OCI-LY1 (cell line): ENCODE measurements around the gene SLC27A4.

Experiments
- H2AFZ ChIP-seq: fragments of 200-600 bp; sonication (generic), shearing (Covaris generic); 2 replicates; pipeline ENCODE4 v1.6.0; 2014; ENCODE audit warnings: antibody characterized with exemption, mild to moderate bottlenecking, low read length
- H3F3A ChIP-seq: fragments of 200-600 bp; sonication (generic), shearing (Covaris generic); 2 replicates; pipeline ENCODE4 v1.6.0; 2014; ENCODE audit warnings: mild to moderate bottlenecking, antibody characterized with exemption, low read length, moderate library complexity; ENCODE audit not compliant: insufficient read depth
- H3K27ac ChIP-seq: fragments of 200-600 bp; sonication (generic); 2 replicates; pipeline ENCODE4 v1.5.1; 2014; ENCODE audit warnings: low read length, mixed run types, mild to moderate bottlenecking, low read depth; ENCODE audit not compliant: poor library complexity, severe bottlenecking
- H3K27me3 ChIP-seq: fragments of 200-600 bp; sonication (generic); 2 replicates; pipeline ENCODE4 v1.6.0; 2014; ENCODE audit warnings: antibody characterized with exemption, mild to moderate bottlenecking, low read length, moderate library complexity; ENCODE audit not compliant: insufficient read depth
- H3K36me3 ChIP-seq: fragments of 200-600 bp; sonication (generic); 2 replicates; pipeline ENCODE4 v1.6.1; 2014; ENCODE audit warnings: mild to moderate bottlenecking, antibody characterized with exemption, low read length, moderate library complexity, mixed read lengths; ENCODE audit not compliant: insufficient read depth
- H3K4me1 ChIP-seq: fragments of 200-600 bp; sonication (generic); 2 replicates; pipeline ENCODE4 v1.5.1; 2014; ENCODE audit warnings: mild to moderate bottlenecking, low read length, moderate library complexity; ENCODE audit not compliant: insufficient read depth, severe bottlenecking
- H3K4me2 ChIP-seq: fragments of 200-600 bp; sonication (generic), shearing (Covaris generic); 2 replicates; pipeline ENCODE4 v1.6.1; 2014; ENCODE audit warnings: low read length
- H3K4me3 ChIP-seq: fragments of 200-600 bp; sonication (generic); 2 replicates; pipeline ENCODE4 v1.5.1; 2014; ENCODE audit warnings: low read length, low read depth, mild to moderate bottlenecking, mixed read lengths; ENCODE audit not compliant: poor library complexity, severe bottlenecking
- H3K79me2 ChIP-seq: fragments of 200-600 bp; shearing (Covaris generic); 2 replicates; pipeline ENCODE4 v1.6.1; 2016; ENCODE audit warnings: mixed run types, low read length, mixed read lengths; ENCODE audit not compliant: insufficient read depth
- H3K9ac ChIP-seq: fragments of 200-600 bp; sonication (generic), shearing (Covaris generic); 2 replicates; pipeline ENCODE4 v1.6.1; 2014; ENCODE audit warnings: mild to moderate bottlenecking, low read length, mixed read lengths
- H3K9me2 ChIP-seq: fragments of 200-600 bp; sonication (generic), shearing (Covaris generic); 2 replicates; pipeline ENCODE4 v1.6.1; 2014; ENCODE audit warnings: low read depth, mild to moderate bottlenecking, low read length, mixed read lengths
- H3K9me3 ChIP-seq: fragments of 200-600 bp; shearing (Covaris generic); 2 replicates; pipeline ENCODE4 v1.6.1; 2014; ENCODE audit warnings: low read length, mixed read lengths
- H4K20me1 ChIP-seq: fragments of 200-600 bp; sonication (generic), shearing (Covaris generic); 2 replicates; pipeline ENCODE4 v1.6.0; 2016; ENCODE audit warnings: mild to moderate bottlenecking, low read length; ENCODE audit not compliant: insufficient read depth
- EZH2 ChIP-seq: fragments of 200-600 bp; sonication (generic), shearing (Covaris generic); IDR thresholded peaks from 2 replicates; pipeline ENCODE4 v1.8.0; 2017; ENCODE audit warnings: borderline replicate concordance, mixed run types, mild to moderate bottlenecking, antibody characterized with exemption, low read length, moderate library complexity, mixed read lengths
- TF ChIP-seq, protein P1 (sequence below): fragments of 200-600 bp; sonication (generic), shearing (Covaris generic); IDR thresholded peaks from 2 replicates; pipeline ENCODE4 v1.5.1; 2017; ENCODE audit warnings: mild to moderate bottlenecking, antibody characterized with exemption, low read length, moderate library complexity, mixed read lengths

SLC27A4 gene

DNA sequence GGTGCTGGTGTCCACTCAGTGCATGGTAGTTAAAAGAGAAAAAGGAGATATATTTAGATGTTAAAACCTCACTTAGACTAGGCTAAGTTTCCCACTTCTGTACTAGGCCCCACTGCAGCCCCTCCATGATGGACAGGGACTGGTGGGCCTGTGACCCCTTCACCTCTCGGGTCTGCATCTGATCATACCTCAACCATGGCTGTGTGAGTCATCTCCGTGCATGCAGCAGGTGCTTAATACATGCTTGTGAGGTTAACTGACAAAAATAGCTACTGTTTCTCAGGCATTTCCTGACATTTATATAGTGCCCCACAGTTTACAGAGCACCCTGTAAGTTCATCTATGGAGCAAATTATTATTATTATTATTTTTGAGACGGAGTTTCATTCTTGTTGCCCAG lies 22.4 kb downstream of the SLC27A4 start:
- Histone ChIP-seq H3K4me1 (peaks cover 21% of the 10 kb centered on the region), H3K4me3 (no peak overlapping the region), H4K20me1 (no peaks in the 10 kb centered on the region), H2AFZ (no peak overlapping the region), H3F3A (no peaks in the 10 kb centered on the region), H3K36me3 (no peaks in the 10 kb centered on the region), H3K4me2 (no peak overlapping the region), H3K27ac (no peak overlapping the region), H3K9me3 (no peaks in the 10 kb centered on the region), H3K79me2 (no peaks in the 10 kb centered on the region), H3K9ac (no peak overlapping the region), H3K27me3 (no peaks in the 10 kb centered on the region), H3K9me2 (no peaks in the 10 kb centered on the region)
- TF ChIP-seq, protein P1, sequence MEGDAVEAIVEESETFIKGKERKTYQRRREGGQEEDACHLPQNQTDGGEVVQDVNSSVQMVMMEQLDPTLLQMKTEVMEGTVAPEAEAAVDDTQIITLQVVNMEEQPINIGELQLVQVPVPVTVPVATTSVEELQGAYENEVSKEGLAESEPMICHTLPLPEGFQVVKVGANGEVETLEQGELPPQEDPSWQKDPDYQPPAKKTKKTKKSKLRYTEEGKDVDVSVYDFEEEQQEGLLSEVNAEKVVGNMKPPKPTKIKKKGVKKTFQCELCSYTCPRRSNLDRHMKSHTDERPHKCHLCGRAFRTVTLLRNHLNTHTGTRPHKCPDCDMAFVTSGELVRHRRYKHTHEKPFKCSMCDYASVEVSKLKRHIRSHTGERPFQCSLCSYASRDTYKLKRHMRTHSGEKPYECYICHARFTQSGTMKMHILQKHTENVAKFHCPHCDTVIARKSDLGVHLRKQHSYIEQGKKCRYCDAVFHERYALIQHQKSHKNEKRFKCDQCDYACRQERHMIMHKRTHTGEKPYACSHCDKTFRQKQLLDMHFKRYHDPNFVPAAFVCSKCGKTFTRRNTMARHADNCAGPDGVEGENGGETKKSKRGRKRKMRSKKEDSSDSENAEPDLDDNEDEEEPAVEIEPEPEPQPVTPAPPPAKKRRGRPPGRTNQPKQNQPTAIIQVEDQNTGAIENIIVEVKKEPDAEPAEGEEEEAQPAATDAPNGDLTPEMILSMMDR = no peak
- no peak for TF ChIP-seq EZH2

GRCh38 chr9:128365525-128365924 lies 25.2 kb downstream of the SLC27A4 start:
- Histone ChIP-seq H4K20me1 (no peaks in the 10 kb centered on the region), H3K9me3 (no peaks in the 10 kb centered on the region), H3K9ac (no peak overlapping the region; the same call in 1 of the 2 replicates), H2AFZ (no peak overlapping the region), H3K4me1 (peaks cover 26% of the 10 kb centered on the region), H3K27me3 (no peaks in the 10 kb centered on the region), H3K27ac (no peak overlapping the region), H3K4me2 (no peak overlapping the region), H3K79me2 (no peaks in the 10 kb centered on the region), H3K36me3 (no peaks in the 10 kb centered on the region), H3K9me2 (no peaks in the 10 kb centered on the region), H3K4me3 (no peak overlapping the region), H3F3A (no peaks in the 10 kb centered on the region)
- TF ChIP-seq, protein P1 = no peak
- TF ChIP-seq EZH2 = no peak

GRCh38 chr9:128369024-128369706 lies 28.8 kb downstream of the SLC27A4 start:
- no peak overlapping the region for H3K27ac ChIP-seq
- H4K20me1 ChIP-seq = no peaks in the 10 kb centered on the region
- H3K4me3 ChIP-seq = no peak overlapping the region
- no peak for TF ChIP-seq EZH2
- TF ChIP-seq, protein P1 = no peak
- H3K4me1 ChIP-seq = peaks cover 30% of the 10 kb centered on the region
- no peaks in the 10 kb centered on the region for H3K9me2 ChIP-seq
- H3K9me3 ChIP-seq = no peaks in the 10 kb centered on the region
- H3F3A ChIP-seq = no peaks in the 10 kb centered on the region
- no peaks in the 10 kb centered on the region for H3K27me3 ChIP-seq
- H3K9ac ChIP-seq = no peak overlapping the region
- no peak overlapping the region for H3K4me2 ChIP-seq
- peaks cover 22% of the 10 kb centered on the region for H3K79me2 ChIP-seq
- peaks cover 10% of the 10 kb centered on the region; the same call in 1 of the 2 replicates for H3K36me3 ChIP-seq
- H2AFZ ChIP-seq = no peak overlapping the region
